Activated naive CD8-positive, alpha-beta T cell treated with anti-CD3 and anti-CD28 coated beads, Interleukin-2, amount 10 ng/mL, durations not matched to agents 7 days and 5 days (primary cell): ENCODE data around the gene TPK1. TPM values are rescaled to one million over a fixed set of nuclear protein-coding genes. Genes with fewer than 3 reads are reported as not detected.
A peak's percentile ranks its signal among the peaks of the same experiment; 100 is the strongest.

ENCODE experiments used
- ATAC-seq: fragments of 150-1000 bp; cut with Tn5 transposase; one replicate; pipeline ENCODE4 v1.10.0; 2021; ENCODE audit warnings: low read depth, moderate library complexity
- POLR2A ChIA-PET: fragments of 350-600 bp; sonication (Branson Sonifier 250); formaldehyde crosslinking; loops from one replicate; lab custom pipeline; 2021; ENCODE audit warnings: antibody characterized with exemption; lab: Charles Lee
- DNase-seq: peaks from one replicate; pipeline ENCODE4 v3.0.0; 2021
- H3K27ac Mint-ChIP-seq: one replicate; pipeline ENCODE4 v1.8.0; 2022; ENCODE audit warnings: mild to moderate bottlenecking, mixed read lengths
- H3K27me3 Mint-ChIP-seq: one replicate; pipeline ENCODE4 v1.8.0; 2022; ENCODE audit warnings: mild to moderate bottlenecking, moderate library complexity, mixed read lengths
- H3K36me3 Mint-ChIP-seq: one replicate; pipeline ENCODE4 v1.8.0; 2021; ENCODE audit warnings: mild to moderate bottlenecking, mixed read lengths
- H3K4me1 Mint-ChIP-seq: one replicate; pipeline ENCODE4 v1.8.0; 2021; ENCODE audit warnings: mixed read lengths
- H3K4me3 Mint-ChIP-seq: one replicate; pipeline ENCODE4 v1.8.0; 2022; ENCODE audit warnings: mild to moderate bottlenecking, moderate library complexity, mixed read lengths
- H3K9me3 Mint-ChIP-seq: one replicate; pipeline ENCODE4 v1.8.0; 2021; ENCODE audit warnings: mixed read lengths
- total RNA-seq, 2 experiments: library from RNA; stranded (reverse); gene quantifications; one replicate each; pipeline ENCODE4 v1.2.3, GENCODE V29; 2021

The TPK1 gene
- total RNA-seq = 10 to 100 TPM; 17.7 to 21.0 TPM

GRCh38 chr7:144835652-144836544 is at the start of gene TPK1:
TSS of gene TPK1 (minus strand) at chr7:144836053. CDS start at chr7:144835602, 451 bp downstream.
- peaks cover 13% of the 10 kb centered on the region for H3K36me3 Mint-ChIP-seq
- H3K4me1 Mint-ChIP-seq = peaks cover 20% of the 10 kb centered on the region
- POLR2A ChIA-PET = interaction anchor here (0.7 to 4.4 kb wide), 10 partner anchors 9 to 97 kb away, joined by 3 to 96 read pairs (median 8); no protein-coding TSS in a partner anchor
- no peaks in the 10 kb centered on the region for H3K27me3 Mint-ChIP-seq
- H3K4me3 Mint-ChIP-seq = peak within 1 kb of the TSS; percentile 98
- H3K27ac Mint-ChIP-seq = peak within 1 kb of the TSS; percentile 99
- peak; percentile 91 for ATAC-seq
- DNase-seq = peak; percentile 93
- H3K9me3 Mint-ChIP-seq = peaks cover 16% of the 10 kb centered on the region

GRCh38 chr7:144885478-144885877 is 49.6 kb upstream of the TPK1 start:
- Mint-ChIP-seq H3K4me3 (no peak overlapping the region), H3K27me3 (no peaks in the 10 kb centered on the region), H3K36me3 (no peaks in the 10 kb centered on the region), H3K9me3 (no peaks in the 10 kb centered on the region), H3K27ac (no peak overlapping the region), H3K4me1 (no peaks in the 10 kb centered on the region)
- DNase-seq (no peak), ATAC-seq (no peak)
- POLR2A ChIA-PET = no interaction called here

GRCh38 chr7:144884896-144885295 is 49.0 kb upstream of the TPK1 start:
- POLR2A ChIA-PET = no interaction called here
- Mint-ChIP-seq H3K4me3 (no peak overlapping the region), H3K9me3 (no peaks in the 10 kb centered on the region), H3K27ac (no peak overlapping the region), H3K36me3 (no peaks in the 10 kb centered on the region), H3K4me1 (no peaks in the 10 kb centered on the region), H3K27me3 (no peaks in the 10 kb centered on the region)
- ATAC-seq = no peak
- DNase-seq = no peak

GRCh38 chr7:144873316-144873845 is 37.5 kb upstream of the TPK1 start:
- H3K27me3 Mint-ChIP-seq = no peaks in the 10 kb centered on the region
- no peak for ATAC-seq
- DNase-seq = no peak
- H3K4me3 Mint-ChIP-seq = no peak overlapping the region
- POLR2A ChIA-PET = no interaction called here
- H3K9me3 Mint-ChIP-seq = peaks cover 2% of the 10 kb centered on the region
- H3K4me1 Mint-ChIP-seq = peaks cover 4% of the 10 kb centered on the region
- H3K27ac Mint-ChIP-seq = no peak overlapping the region
- H3K36me3 Mint-ChIP-seq = no peaks in the 10 kb centered on the region

GRCh38 chr7:144869082-144869481 is 33.2 kb upstream of the TPK1 start:
- no peaks in the 10 kb centered on the region for H3K9me3 Mint-ChIP-seq
- ATAC-seq = no peak
- peaks cover 4% of the 10 kb centered on the region for H3K4me1 Mint-ChIP-seq
- H3K36me3 Mint-ChIP-seq = no peaks in the 10 kb centered on the region
- no peak overlapping the region for H3K4me3 Mint-ChIP-seq
- POLR2A ChIA-PET = no interaction called here
- H3K27me3 Mint-ChIP-seq = peaks cover 4% of the 10 kb centered on the region
- no peak overlapping the region for H3K27ac Mint-ChIP-seq
- DNase-seq = no peak

GRCh38 chr7:144866189-144866588 is 30.3 kb upstream of the TPK1 start:
- H3K27me3 Mint-ChIP-seq = peaks cover 6% of the 10 kb centered on the region
- POLR2A ChIA-PET = no interaction called here
- H3K4me1 Mint-ChIP-seq = no peaks in the 10 kb centered on the region
- H3K27ac Mint-ChIP-seq = no peak overlapping the region
- DNase-seq = no peak
- H3K9me3 Mint-ChIP-seq = no peaks in the 10 kb centered on the region
- ATAC-seq = no peak
- no peak overlapping the region for H3K4me3 Mint-ChIP-seq
- H3K36me3 Mint-ChIP-seq = no peaks in the 10 kb centered on the region

- no peak overlapping the region for H3K4me3 Mint-ChIP-seq
- H3K4me1 Mint-ChIP-seq = no peaks in the 10 kb centered on the region
- H3K36me3 Mint-ChIP-seq = no peaks in the 10 kb centered on the region
- ATAC-seq (no peak), DNase-seq (no peak)
- POLR2A ChIA-PET = no interaction called here
- H3K27me3 Mint-ChIP-seq = peaks cover 6% of the 10 kb centered on the region
- H3K9me3 Mint-ChIP-seq = no peaks in the 10 kb centered on the region
- H3K27ac Mint-ChIP-seq = no peak overlapping the region
These were observed 27.4 kb upstream of the TPK1 start for GRCh38 chr7:144863320-144863647.

GRCh38 chr7:144862612-144863319 is 26.9 kb upstream of the TPK1 start:
- no peaks in the 10 kb centered on the region for H3K36me3 Mint-ChIP-seq
- H3K27ac Mint-ChIP-seq = no peak overlapping the region
- DNase-seq = no peak
- POLR2A ChIA-PET = no interaction called here
- no peak for ATAC-seq
- no peaks in the 10 kb centered on the region for H3K9me3 Mint-ChIP-seq
- H3K27me3 Mint-ChIP-seq = peaks cover 6% of the 10 kb centered on the region
- no peaks in the 10 kb centered on the region for H3K4me1 Mint-ChIP-seq
- no peak overlapping the region for H3K4me3 Mint-ChIP-seq

- H3K4me1 Mint-ChIP-seq = no peaks in the 10 kb centered on the region
- no peaks in the 10 kb centered on the region for H3K36me3 Mint-ChIP-seq
- ATAC-seq (no peak), DNase-seq (no peak)
- H3K27ac Mint-ChIP-seq = no peak overlapping the region
- H3K4me3 Mint-ChIP-seq = no peak overlapping the region
- H3K27me3 Mint-ChIP-seq = peaks cover 2% of the 10 kb centered on the region
- POLR2A ChIA-PET = interaction anchor here (0.6 kb wide), 1 partner anchor 11 kb away, joined by 3 read pairs; no protein-coding TSS in a partner anchor
- H3K9me3 Mint-ChIP-seq = no peaks in the 10 kb centered on the region
These were observed 23.9 kb upstream of the TPK1 start for GRCh38 chr7:144859739-144860138.

- Mint-ChIP-seq H3K36me3 (no peaks in the 10 kb centered on the region), H3K9me3 (no peaks in the 10 kb centered on the region), H3K27me3 (no peaks in the 10 kb centered on the region), H3K27ac (no peak overlapping the region), H3K4me1 (no peaks in the 10 kb centered on the region), H3K4me3 (no peak overlapping the region)
- DNase-seq (no peak), ATAC-seq (no peak)
- POLR2A ChIA-PET = no interaction called here
These were observed 21.6 kb upstream of the TPK1 start for GRCh38 chr7:144857463-144857862.

- DNase-seq (no peak), ATAC-seq (no peak)
- H3K9me3 Mint-ChIP-seq = no peaks in the 10 kb centered on the region
- H3K4me3 Mint-ChIP-seq = no peak overlapping the region
- no peak overlapping the region for H3K27ac Mint-ChIP-seq
- H3K27me3 Mint-ChIP-seq = no peaks in the 10 kb centered on the region
- no peaks in the 10 kb centered on the region for H3K36me3 Mint-ChIP-seq
- POLR2A ChIA-PET = no interaction called here
- H3K4me1 Mint-ChIP-seq = no peaks in the 10 kb centered on the region
These were observed 19.1 kb upstream of the TPK1 start for GRCh38 chr7:144854839-144855424.

- H3K9me3 Mint-ChIP-seq = peaks cover 3% of the 10 kb centered on the region
- no peaks in the 10 kb centered on the region for H3K4me1 Mint-ChIP-seq
- H3K36me3 Mint-ChIP-seq = no peaks in the 10 kb centered on the region
- POLR2A ChIA-PET = no interaction called here
- H3K27ac Mint-ChIP-seq = no peak overlapping the region
- DNase-seq (no peak), ATAC-seq (no peak)
- no peak overlapping the region for H3K4me3 Mint-ChIP-seq
- H3K27me3 Mint-ChIP-seq = no peaks in the 10 kb centered on the region
These were observed 17.7 kb upstream of the TPK1 start for GRCh38 chr7:144853542-144853941.

- POLR2A ChIA-PET = no interaction called here
- ATAC-seq (no peak), DNase-seq (no peak)
- no peak overlapping the region for H3K4me3 Mint-ChIP-seq
- no peaks in the 10 kb centered on the region for H3K27me3 Mint-ChIP-seq
- no peaks in the 10 kb centered on the region for H3K4me1 Mint-ChIP-seq
- peaks cover 3% of the 10 kb centered on the region for H3K9me3 Mint-ChIP-seq
- no peaks in the 10 kb centered on the region for H3K36me3 Mint-ChIP-seq
- no peak overlapping the region for H3K27ac Mint-ChIP-seq
These were observed 12.2 kb upstream of the TPK1 start for GRCh38 chr7:144848078-144848477.
